A549 (cell line): ENCODE results near the gene SLC1A2.

Experiments used
- EP300 ChIP-seq, 2 experiments: fragments of >200 bp; sonication (Bioruptor Twin); formaldehyde crosslinking; IDR thresholded peaks; 2 replicates in 1 of 2; 3 replicates in 1 of 2; pipeline ENCODE4 v1.6.1; 2016 to 2017
- MAFK ChIP-seq: fragments of 450-650 bp; IDR thresholded peaks from 2 replicates; pipeline ENCODE4 v1.6.1; 2014; ENCODE audit not compliant: partially characterized antibody
- MAZ ChIP-seq: fragments of 150-350 bp; IDR thresholded peaks from 2 replicates; pipeline ENCODE4 v1.6.1; 2014; ENCODE audit warnings: antibody characterized with exemption, low read depth, low read length, borderline replicate concordance
- TF ChIP-seq, protein P1 (sequence below): fragments of 200-600 bp; sonication (generic); IDR thresholded peaks from 2 replicates; pipeline ENCODE4 v1.6.1; 2016; ENCODE audit warnings: antibody characterized with exemption, mild to moderate bottlenecking, moderate library complexity
- TF ChIP-seq, protein P2 (sequence below): fragments of >200 bp; sonication (Bioruptor Twin); formaldehyde crosslinking; IDR thresholded peaks from 3 replicates; pipeline ENCODE4 v1.5.1; 2016

DNA sequence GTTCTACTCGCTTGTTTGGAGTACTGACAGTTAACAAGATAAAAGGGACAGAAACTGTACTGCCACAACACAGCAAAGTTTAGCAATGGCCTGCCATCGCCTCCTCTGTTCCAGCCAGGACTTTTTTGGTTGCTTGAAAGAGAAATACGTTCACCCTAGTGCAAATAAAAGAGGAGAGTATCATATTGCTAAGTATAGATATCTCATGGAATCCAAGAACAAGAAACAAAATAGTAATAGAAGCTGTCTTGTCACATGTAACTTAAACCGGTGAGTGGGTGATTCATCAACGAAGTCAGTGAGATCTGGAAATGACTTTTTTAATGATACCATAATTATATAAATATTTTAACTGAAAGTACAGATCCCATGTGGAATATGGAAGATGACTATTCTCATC is 35.4 kb downstream of the SLC1A2 start:
- TF ChIP-seq, protein P1, sequence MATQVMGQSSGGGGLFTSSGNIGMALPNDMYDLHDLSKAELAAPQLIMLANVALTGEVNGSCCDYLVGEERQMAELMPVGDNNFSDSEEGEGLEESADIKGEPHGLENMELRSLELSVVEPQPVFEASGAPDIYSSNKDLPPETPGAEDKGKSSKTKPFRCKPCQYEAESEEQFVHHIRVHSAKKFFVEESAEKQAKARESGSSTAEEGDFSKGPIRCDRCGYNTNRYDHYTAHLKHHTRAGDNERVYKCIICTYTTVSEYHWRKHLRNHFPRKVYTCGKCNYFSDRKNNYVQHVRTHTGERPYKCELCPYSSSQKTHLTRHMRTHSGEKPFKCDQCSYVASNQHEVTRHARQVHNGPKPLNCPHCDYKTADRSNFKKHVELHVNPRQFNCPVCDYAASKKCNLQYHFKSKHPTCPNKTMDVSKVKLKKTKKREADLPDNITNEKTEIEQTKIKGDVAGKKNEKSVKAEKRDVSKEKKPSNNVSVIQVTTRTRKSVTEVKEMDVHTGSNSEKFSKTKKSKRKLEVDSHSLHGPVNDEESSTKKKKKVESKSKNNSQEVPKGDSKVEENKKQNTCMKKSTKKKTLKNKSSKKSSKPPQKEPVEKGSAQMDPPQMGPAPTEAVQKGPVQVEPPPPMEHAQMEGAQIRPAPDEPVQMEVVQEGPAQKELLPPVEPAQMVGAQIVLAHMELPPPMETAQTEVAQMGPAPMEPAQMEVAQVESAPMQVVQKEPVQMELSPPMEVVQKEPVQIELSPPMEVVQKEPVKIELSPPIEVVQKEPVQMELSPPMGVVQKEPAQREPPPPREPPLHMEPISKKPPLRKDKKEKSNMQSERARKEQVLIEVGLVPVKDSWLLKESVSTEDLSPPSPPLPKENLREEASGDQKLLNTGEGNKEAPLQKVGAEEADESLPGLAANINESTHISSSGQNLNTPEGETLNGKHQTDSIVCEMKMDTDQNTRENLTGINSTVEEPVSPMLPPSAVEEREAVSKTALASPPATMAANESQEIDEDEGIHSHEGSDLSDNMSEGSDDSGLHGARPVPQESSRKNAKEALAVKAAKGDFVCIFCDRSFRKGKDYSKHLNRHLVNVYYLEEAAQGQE = no peak
- TF ChIP-seq EP300 (IDR thresholded peaks at IDR 0.05) = no peak
- no peak for TF ChIP-seq MAZ
- TF ChIP-seq, protein P2, sequence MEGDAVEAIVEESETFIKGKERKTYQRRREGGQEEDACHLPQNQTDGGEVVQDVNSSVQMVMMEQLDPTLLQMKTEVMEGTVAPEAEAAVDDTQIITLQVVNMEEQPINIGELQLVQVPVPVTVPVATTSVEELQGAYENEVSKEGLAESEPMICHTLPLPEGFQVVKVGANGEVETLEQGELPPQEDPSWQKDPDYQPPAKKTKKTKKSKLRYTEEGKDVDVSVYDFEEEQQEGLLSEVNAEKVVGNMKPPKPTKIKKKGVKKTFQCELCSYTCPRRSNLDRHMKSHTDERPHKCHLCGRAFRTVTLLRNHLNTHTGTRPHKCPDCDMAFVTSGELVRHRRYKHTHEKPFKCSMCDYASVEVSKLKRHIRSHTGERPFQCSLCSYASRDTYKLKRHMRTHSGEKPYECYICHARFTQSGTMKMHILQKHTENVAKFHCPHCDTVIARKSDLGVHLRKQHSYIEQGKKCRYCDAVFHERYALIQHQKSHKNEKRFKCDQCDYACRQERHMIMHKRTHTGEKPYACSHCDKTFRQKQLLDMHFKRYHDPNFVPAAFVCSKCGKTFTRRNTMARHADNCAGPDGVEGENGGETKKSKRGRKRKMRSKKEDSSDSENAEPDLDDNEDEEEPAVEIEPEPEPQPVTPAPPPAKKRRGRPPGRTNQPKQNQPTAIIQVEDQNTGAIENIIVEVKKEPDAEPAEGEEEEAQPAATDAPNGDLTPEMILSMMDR = no peak
- no peak for TF ChIP-seq MAFK
